HG02870 (cell line): ENCODE measurements around the gene PLD3.
"Not testable (repeated sequence)": the region's sequence is repeated elsewhere in the genome, so short reads cannot be mapped to it uniquely, and the experiment has no call there.

Experiments
- ATAC-seq: cut with Tn5 transposase; IDR thresholded peaks from one replicate; pipeline ENCODE4 v1.9.1; 2021; ENCODE audit warnings: mild to moderate bottlenecking, moderate library complexity; ENCODE audit not compliant: unreplicated experiment

Gene PLD3

GRCh38 chr19:40383668-40384248 lies 35.3 kb downstream of the PLD3 start:
- ATAC-seq: no peak

- no peak for ATAC-seq
Measured at GRCh38 chr19:40387155-40387554, 38.7 kb downstream of the PLD3 start.

GRCh38 chr19:40388481-40388880 lies 40.0 kb downstream of the PLD3 start:
- ATAC-seq: no peak

- ATAC-seq: no peak
Measured at GRCh38 chr19:40389404-40390083, 41.0 kb downstream of the PLD3 start.

- no peak for ATAC-seq
Measured at GRCh38 chr19:40390084-40390742, 41.7 kb downstream of the PLD3 start, which contains the start of gene HIPK4. HIPK4 (minus strand) TSS chr19:40390181; CDS start chr19:40389902, 279 bp downstream.

- ATAC-seq: no peak
Measured at GRCh38 chr19:40392123-40392522, 43.6 kb downstream of the PLD3 start.

GRCh38 chr19:40392894-40393517 lies 44.5 kb downstream of the PLD3 start:
- no peak for ATAC-seq

- no peak for ATAC-seq
Measured at GRCh38 chr19:40393894-40394815, 45.7 kb downstream of the PLD3 start.

- no peak for ATAC-seq
Measured at GRCh38 chr19:40394816-40395210, 46.3 kb downstream of the PLD3 start.

- no peak for ATAC-seq
Measured at GRCh38 chr19:40395956-40396355, 47.5 kb downstream of the PLD3 start.

GRCh38 chr19:40396886-40397567 lies 48.5 kb downstream of the PLD3 start:
- no peak for ATAC-seq

- ATAC-seq: no peak
Measured at GRCh38 chr19:40397568-40397906, 49.0 kb downstream of the PLD3 start.

- no peak for ATAC-seq
Measured at GRCh38 chr19:40398417-40399131, 50.1 kb downstream of the PLD3 start.

GRCh38 chr19:40400559-40400958 lies 52.1 kb downstream of the PLD3 start:
- no peak for ATAC-seq

GRCh38 chr19:40403262-40403984 lies 54.9 kb downstream of the PLD3 start:
- ATAC-seq: peak; percentile 58

- no peak for ATAC-seq
Measured at GRCh38 chr19:40407714-40408597, 59.5 kb downstream of the PLD3 start.

- not testable (repeated sequence) for ATAC-seq
Measured at GRCh38 chr19:40408598-40408925, 60.1 kb downstream of the PLD3 start.

GRCh38 chr19:40410030-40410389 lies 61.5 kb downstream of the PLD3 start:
- no peak for ATAC-seq
